GM18511 (cell line): ENCODE results near the gene SVOP.

Source experiments
- ATAC-seq: cut with Tn5 transposase; IDR thresholded peaks from one replicate; pipeline ENCODE4 v1.9.1; 2021; ENCODE audit warnings: mild to moderate bottlenecking, moderate library complexity; ENCODE audit not compliant: unreplicated experiment

The SVOP gene

GRCh38 chr12:108980831-108981618 lies 39.8 kb downstream of the SVOP start:
- ATAC-seq: no peak

- ATAC-seq: no peak
Measured at GRCh38 chr12:108977360-108977759, 43.5 kb downstream of the SVOP start.

GRCh38 chr12:108975024-108975593 lies 45.8 kb downstream of the SVOP start:
- ATAC-seq: no peak

GRCh38 chr12:108973629-108974152 lies 47.2 kb downstream of the SVOP start:
- no peak for ATAC-seq

GRCh38 chr12:108972358-108972757 lies 48.5 kb downstream of the SVOP start:
- no peak for ATAC-seq

GRCh38 chr12:108969622-108970021 lies 51.2 kb downstream of the SVOP start:
- ATAC-seq: no peak

GRCh38 chr12:108967869-108968540 lies 52.9 kb downstream of the SVOP start:
- no peak for ATAC-seq

GRCh38 chr12:108966378-108967151 lies 54.3 kb downstream of the SVOP start:
- ATAC-seq: no peak

GRCh38 chr12:108965886-108966285 lies 55.0 kb downstream of the SVOP start:
- no peak for ATAC-seq

GRCh38 chr12:108964371-108965352 lies 56.2 kb downstream of the SVOP start:
- ATAC-seq: no peak

GRCh38 chr12:108962256-108962655 lies 58.6 kb downstream of the SVOP start:
- ATAC-seq: no peak

- no peak for ATAC-seq
Measured at GRCh38 chr12:108959748-108960655, 60.9 kb downstream of the SVOP start.

- no peak for ATAC-seq
Measured at GRCh38 chr12:108955225-108955835, 65.5 kb downstream of the SVOP start.

- no peak for ATAC-seq
Measured at GRCh38 chr12:108950991-108951739, 69.7 kb downstream of the SVOP start.

GRCh38 chr12:108949976-108950375 lies 70.9 kb downstream of the SVOP start:
- no peak for ATAC-seq

- ATAC-seq: no peak
Measured at GRCh38 chr12:108948367-108948766, 72.5 kb downstream of the SVOP start.

- ATAC-seq: no peak
Measured at GRCh38 chr12:108947097-108947496, 73.8 kb downstream of the SVOP start.

- no peak for ATAC-seq
Measured at GRCh38 chr12:108940138-108940537, 80.7 kb downstream of the SVOP start.
